HCT116 (cell line): ENCODE results near the gene IP6K2.
"Not testable (repeated sequence)": the region's sequence is repeated elsewhere in the genome, so short reads cannot be mapped to it uniquely, and the experiment has no call there.

Experiments
- CEBPB ChIP-seq: IDR thresholded peaks from 2 replicates; pipeline ENCODE4 v1.6.1; 2012; ENCODE audit warnings: low read depth
- EGR1 ChIP-seq: IDR thresholded peaks from 2 replicates; pipeline ENCODE4 v1.6.1; 2012; ENCODE audit warnings: low read depth
- ELF1 ChIP-seq: IDR thresholded peaks from 2 replicates; pipeline ENCODE4 v1.6.1; 2012; ENCODE audit warnings: low read depth, borderline replicate concordance
- EZH2 ChIP-seq: fragments of 200-600 bp; sonication (generic); IDR thresholded peaks from 2 replicates; pipeline ENCODE4 v1.6.1; 2017; ENCODE audit warnings: antibody characterized with exemption, mixed run types
- EZH2phosphoT487 ChIP-seq: fragments of 200-600 bp; IDR thresholded peaks from 2 replicates; pipeline ENCODE4 v1.6.1; 2018; ENCODE audit warnings: antibody characterized with exemption, borderline replicate concordance
- POLR2A ChIP-seq: IDR thresholded peaks from 2 replicates; pipeline ENCODE4 v1.7.0; 2011; ENCODE audit warnings: borderline replicate concordance; ENCODE audit not compliant: insufficient read depth, insufficient read length; ENCODE audit errors: extremely low read depth
- POLR2AphosphoS5 ChIP-seq: IDR thresholded peaks from 2 replicates; pipeline ENCODE4 v1.6.1; 2011; ENCODE audit warnings: mild to moderate bottlenecking, low read depth, low read length, moderate library complexity
- RAD21 ChIP-seq: IDR thresholded peaks from 2 replicates; pipeline ENCODE4 v1.6.1; 2012; ENCODE audit warnings: low read depth, mild to moderate bottlenecking
- SIN3A ChIP-seq: IDR thresholded peaks from 2 replicates; pipeline ENCODE4 v1.6.1; 2012; ENCODE audit warnings: low read depth
- SRF ChIP-seq: IDR thresholded peaks from 2 replicates; pipeline ENCODE4 v1.6.1; 2012; ENCODE audit warnings: low read depth
- ZNF274 ChIP-seq: fragments of 200-500 bp; sonication (Bioruptor generic); IDR thresholded peaks from 2 replicates; pipeline ENCODE4 v1.6.1; 2014; ENCODE audit warnings: mild to moderate bottlenecking, low read depth, low read length, inconsistent platforms
- TF ChIP-seq, protein P1 (sequence below), 3 experiments: fragments of 200-600 bp in 1 of 3; sonication (generic) in 1 of 3; IDR thresholded peaks in 2 of 3; conservative IDR thresholded peaks in 1 of 3; 2 replicates each; pipeline ENCODE4 v1.5.1; 2012 to 2017; ENCODE audit warnings: low read depth in 2 of 3, low read length in 2 of 3, antibody characterized with exemption in 1 of 3, borderline replicate concordance in 1 of 3, control low read depth in 1 of 3, mild to moderate bottlenecking in 1 of 3, mixed read lengths in 1 of 3, mixed run types in 1 of 3, moderate library complexity in 1 of 3; ENCODE audit not compliant: insufficient read depth in 1 of 3
- TF ChIP-seq, protein P2 (sequence below): IDR thresholded peaks from 2 replicates; pipeline ENCODE4 v1.6.1; 2012
- TF ChIP-seq, protein P3 (sequence below): IDR thresholded peaks from 2 replicates; pipeline ENCODE4 v1.6.1; 2012; ENCODE audit warnings: low read depth

- TF ChIP-seq EGR1, CEBPB, EZH2phosphoT487, POLR2AphosphoS5, ZNF274, POLR2A, RAD21, SRF, SIN3A, ELF1, EZH2: not testable (repeated sequence)
- TF ChIP-seq, protein P1, sequence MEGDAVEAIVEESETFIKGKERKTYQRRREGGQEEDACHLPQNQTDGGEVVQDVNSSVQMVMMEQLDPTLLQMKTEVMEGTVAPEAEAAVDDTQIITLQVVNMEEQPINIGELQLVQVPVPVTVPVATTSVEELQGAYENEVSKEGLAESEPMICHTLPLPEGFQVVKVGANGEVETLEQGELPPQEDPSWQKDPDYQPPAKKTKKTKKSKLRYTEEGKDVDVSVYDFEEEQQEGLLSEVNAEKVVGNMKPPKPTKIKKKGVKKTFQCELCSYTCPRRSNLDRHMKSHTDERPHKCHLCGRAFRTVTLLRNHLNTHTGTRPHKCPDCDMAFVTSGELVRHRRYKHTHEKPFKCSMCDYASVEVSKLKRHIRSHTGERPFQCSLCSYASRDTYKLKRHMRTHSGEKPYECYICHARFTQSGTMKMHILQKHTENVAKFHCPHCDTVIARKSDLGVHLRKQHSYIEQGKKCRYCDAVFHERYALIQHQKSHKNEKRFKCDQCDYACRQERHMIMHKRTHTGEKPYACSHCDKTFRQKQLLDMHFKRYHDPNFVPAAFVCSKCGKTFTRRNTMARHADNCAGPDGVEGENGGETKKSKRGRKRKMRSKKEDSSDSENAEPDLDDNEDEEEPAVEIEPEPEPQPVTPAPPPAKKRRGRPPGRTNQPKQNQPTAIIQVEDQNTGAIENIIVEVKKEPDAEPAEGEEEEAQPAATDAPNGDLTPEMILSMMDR (IDR thresholded peaks at IDR 0.05 in 2 of 3, conservative IDR thresholded peaks at IDR 0.05 in 1 of 3; ENCODE audit: borderline replicate concordance in 1 of 3, insufficient read depth in 1 of 3, low read depth in 2 of 3, low read length in 2 of 3): not testable (repeated sequence)
- TF ChIP-seq, protein P2, sequence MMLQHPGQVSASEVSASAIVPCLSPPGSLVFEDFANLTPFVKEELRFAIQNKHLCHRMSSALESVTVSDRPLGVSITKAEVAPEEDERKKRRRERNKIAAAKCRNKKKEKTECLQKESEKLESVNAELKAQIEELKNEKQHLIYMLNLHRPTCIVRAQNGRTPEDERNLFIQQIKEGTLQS: not testable (repeated sequence)
- TF ChIP-seq, protein P3, sequence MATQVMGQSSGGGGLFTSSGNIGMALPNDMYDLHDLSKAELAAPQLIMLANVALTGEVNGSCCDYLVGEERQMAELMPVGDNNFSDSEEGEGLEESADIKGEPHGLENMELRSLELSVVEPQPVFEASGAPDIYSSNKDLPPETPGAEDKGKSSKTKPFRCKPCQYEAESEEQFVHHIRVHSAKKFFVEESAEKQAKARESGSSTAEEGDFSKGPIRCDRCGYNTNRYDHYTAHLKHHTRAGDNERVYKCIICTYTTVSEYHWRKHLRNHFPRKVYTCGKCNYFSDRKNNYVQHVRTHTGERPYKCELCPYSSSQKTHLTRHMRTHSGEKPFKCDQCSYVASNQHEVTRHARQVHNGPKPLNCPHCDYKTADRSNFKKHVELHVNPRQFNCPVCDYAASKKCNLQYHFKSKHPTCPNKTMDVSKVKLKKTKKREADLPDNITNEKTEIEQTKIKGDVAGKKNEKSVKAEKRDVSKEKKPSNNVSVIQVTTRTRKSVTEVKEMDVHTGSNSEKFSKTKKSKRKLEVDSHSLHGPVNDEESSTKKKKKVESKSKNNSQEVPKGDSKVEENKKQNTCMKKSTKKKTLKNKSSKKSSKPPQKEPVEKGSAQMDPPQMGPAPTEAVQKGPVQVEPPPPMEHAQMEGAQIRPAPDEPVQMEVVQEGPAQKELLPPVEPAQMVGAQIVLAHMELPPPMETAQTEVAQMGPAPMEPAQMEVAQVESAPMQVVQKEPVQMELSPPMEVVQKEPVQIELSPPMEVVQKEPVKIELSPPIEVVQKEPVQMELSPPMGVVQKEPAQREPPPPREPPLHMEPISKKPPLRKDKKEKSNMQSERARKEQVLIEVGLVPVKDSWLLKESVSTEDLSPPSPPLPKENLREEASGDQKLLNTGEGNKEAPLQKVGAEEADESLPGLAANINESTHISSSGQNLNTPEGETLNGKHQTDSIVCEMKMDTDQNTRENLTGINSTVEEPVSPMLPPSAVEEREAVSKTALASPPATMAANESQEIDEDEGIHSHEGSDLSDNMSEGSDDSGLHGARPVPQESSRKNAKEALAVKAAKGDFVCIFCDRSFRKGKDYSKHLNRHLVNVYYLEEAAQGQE: not testable (repeated sequence)
Observed at GRCh38 chr3:48759991-48760540, 43.0 kb upstream of the IP6K2 start.
